ENCODE data around the gene ITPR1. TPM values are rescaled to one million over a fixed set of nuclear protein-coding genes. Genes with fewer than 3 reads are reported as not detected.
A peak's percentile ranks its signal among the peaks of the same experiment; 100 is the strongest.

ITPR1 gene
- total RNA-seq, 4 donors from 2014 or later: 14.7 to 45.1 (median 21.0) TPM

- TF ChIP-seq POLR2A (IDR thresholded peaks at IDR 0.05) (no peak), CTCF (IDR thresholded peaks at IDR 0.05) (no peak), POLR2AphosphoS5 (IDR thresholded peaks at IDR 0.05) (no peak), EP300 (IDR thresholded peaks at IDR 0.05) (no peak)
- no peak for DNase-seq (ENCODE audit: low spot score in 2 of 2)
- no peaks in the 10 kb centered on the region for H3K36me3 ChIP-seq
- H3K4me1 ChIP-seq: no peaks in the 10 kb centered on the region
- peaks cover 15% of the 10 kb centered on the region for H3K9me3 ChIP-seq
- no peak overlapping the region for H3K27ac ChIP-seq
- H3K4me3 ChIP-seq: no peak overlapping the region
- WGBS: 100% methylated on average over 1 of the region's 1 CpG
- no peaks in the 10 kb centered on the region for H3K27me3 ChIP-seq
Observed at GRCh38 chr3:4859788-4860187, 366.6 kb downstream of the ITPR1 start.

- H3K36me3 ChIP-seq: no peaks in the 10 kb centered on the region
- H3K4me3 ChIP-seq: no peak overlapping the region
- no peaks in the 10 kb centered on the region for H3K27me3 ChIP-seq
- peaks cover 15% of the 10 kb centered on the region for H3K9me3 ChIP-seq
- H3K27ac ChIP-seq: no peak overlapping the region
- no peak for DNase-seq (ENCODE audit: low spot score in 2 of 2)
- no peak for TF ChIP-seq POLR2A (IDR thresholded peaks at IDR 0.05)
- no peak for TF ChIP-seq POLR2AphosphoS5 (IDR thresholded peaks at IDR 0.05)
- no peak for TF ChIP-seq CTCF (IDR thresholded peaks at IDR 0.05)
- no peak for TF ChIP-seq EP300 (IDR thresholded peaks at IDR 0.05)
- WGBS: 96% methylated on average over 2 of the region's 2 CpGs
- peaks cover 21% of the 10 kb centered on the region for H3K4me1 ChIP-seq
Observed at GRCh38 chr3:4862973-4863372, 369.8 kb downstream of the ITPR1 start.

- WGBS: 78% methylated on average over 1 of the region's 1 CpG
Observed at GRCh38 chr3:4864503-4864902, 371.4 kb downstream of the ITPR1 start.

GRCh38 chr3:4865714-4866113 is 372.6 kb downstream of the ITPR1 start:
- H3K27me3 ChIP-seq: no peaks in the 10 kb centered on the region
- peaks cover 12% of the 10 kb centered on the region for H3K9me3 ChIP-seq
- no peak for DNase-seq (ENCODE audit: low spot score in 2 of 2)
- H3K36me3 ChIP-seq: no peaks in the 10 kb centered on the region
- TF ChIP-seq CTCF (IDR thresholded peaks at IDR 0.05): no peak
- no peak for TF ChIP-seq POLR2A (IDR thresholded peaks at IDR 0.05)
- no peak for TF ChIP-seq EP300 (IDR thresholded peaks at IDR 0.05)
- TF ChIP-seq POLR2AphosphoS5 (IDR thresholded peaks at IDR 0.05): no peak
- H3K27ac ChIP-seq: no peak overlapping the region
- no peak overlapping the region for H3K4me3 ChIP-seq
- H3K4me1 ChIP-seq: peaks cover 31% of the 10 kb centered on the region
- 95% methylated on average over 2 of the region's 2 CpGs for WGBS

More at GRCh38 chr3:4864503-4864902, 371.4 kb downstream of the ITPR1 start:
- peaks cover 31% of the 10 kb centered on the region for H3K4me1 ChIP-seq
- H3K9me3 ChIP-seq: peaks cover 15% of the 10 kb centered on the region
- no peak for DNase-seq (ENCODE audit: low spot score in 2 of 2)
- no peak overlapping the region for H3K27ac ChIP-seq
- TF ChIP-seq POLR2A (IDR thresholded peaks at IDR 0.05) (no peak), POLR2AphosphoS5 (IDR thresholded peaks at IDR 0.05) (no peak), CTCF (IDR thresholded peaks at IDR 0.05) (no peak), EP300 (IDR thresholded peaks at IDR 0.05) (no peak)
- H3K4me3 ChIP-seq: no peak overlapping the region
- no peaks in the 10 kb centered on the region for H3K27me3 ChIP-seq
- H3K36me3 ChIP-seq: no peaks in the 10 kb centered on the region

GRCh38 chr3:4866866-4867265 is 373.7 kb downstream of the ITPR1 start:
- DNase-seq (ENCODE audit: low spot score in 2 of 2): no peak
- 13% methylated on average over 6 of the region's 6 CpGs for WGBS
- TF ChIP-seq POLR2AphosphoS5 (IDR thresholded peaks at IDR 0.05): peak in 1 of 3 donors; percentile 12
- TF ChIP-seq CTCF (IDR thresholded peaks at IDR 0.05): no peak
- Histone ChIP-seq H3K4me3 (no peak overlapping the region), H3K27me3 (no peaks in the 10 kb centered on the region), H3K4me1 (peaks cover 34% of the 10 kb centered on the region), H3K27ac (peak overlapping the region; percentile 98), H3K9me3 (peaks cover under 1% of the 10 kb centered on the region), H3K36me3 (no peaks in the 10 kb centered on the region)
